GM19372 (cell line): ENCODE results near the gene DHDDS.
A peak's percentile ranks its signal among the peaks of the same experiment; 100 is the strongest.
"Not testable (repeated sequence)": the region's sequence is repeated elsewhere in the genome, so short reads cannot be mapped to it uniquely, and the experiment has no call there.

Source experiments
- ATAC-seq: cut with Tn5 transposase; IDR thresholded peaks from one replicate; pipeline ENCODE4 v1.9.1; 2021; ENCODE audit warnings: mild to moderate bottlenecking, low read depth, moderate library complexity; ENCODE audit not compliant: unreplicated experiment

DHDDS gene

GRCh38 chr1:26474818-26475217 lies 42.7 kb downstream of the DHDDS start:
- ATAC-seq: no peak

- ATAC-seq: no peak
These were observed 43.9 kb downstream of the DHDDS start for GRCh38 chr1:26475989-26476388.

GRCh38 chr1:26476958-26477357 lies 44.8 kb downstream of the DHDDS start:
- no peak for ATAC-seq

- no peak for ATAC-seq
These were observed 45.5 kb downstream of the DHDDS start for GRCh38 chr1:26477446-26478152.

GRCh38 chr1:26478159-26478558 lies 46.0 kb downstream of the DHDDS start:
- ATAC-seq: no peak

GRCh38 chr1:26478988-26479387 lies 46.9 kb downstream of the DHDDS start:
- ATAC-seq: no peak

GRCh38 chr1:26482921-26483320 lies 50.8 kb downstream of the DHDDS start:
- ATAC-seq: no peak

GRCh38 chr1:26483980-26484379 lies 51.9 kb downstream of the DHDDS start:
- ATAC-seq: no peak

- ATAC-seq: no peak
These were observed 58.0 kb downstream of the DHDDS start for GRCh38 chr1:26490155-26490554.

GRCh38 chr1:26493267-26493666 lies 61.1 kb downstream of the DHDDS start:
- ATAC-seq: no peak

GRCh38 chr1:26493938-26494337 lies 61.8 kb downstream of the DHDDS start:
- ATAC-seq: no peak

GRCh38 chr1:26496861-26497260 lies 64.7 kb downstream of the DHDDS start:
- no peak for ATAC-seq

GRCh38 chr1:26498894-26499293 lies 66.8 kb downstream of the DHDDS start:
- ATAC-seq: no peak

GRCh38 chr1:26500488-26501175 lies 68.5 kb downstream of the DHDDS start:
- peak; percentile 70 for ATAC-seq

- ATAC-seq: not testable (repeated sequence)
These were observed 78.6 kb downstream of the DHDDS start for GRCh38 chr1:26510711-26511110.

GRCh38 chr1:26515836-26516235 lies 83.7 kb downstream of the DHDDS start:
- not testable (repeated sequence) for ATAC-seq

GRCh38 chr1:26516987-26517765 lies 85.1 kb downstream of the DHDDS start:
- ATAC-seq: no peak

GRCh38 chr1:26517766-26518049 lies 85.6 kb downstream of the DHDDS start:
- ATAC-seq: no peak

GRCh38 chr1:26518355-26518754 lies 86.2 kb downstream of the DHDDS start:
- ATAC-seq: no peak

GRCh38 chr1:26520339-26520738 lies 88.2 kb downstream of the DHDDS start:
- ATAC-seq: no peak
